Endodermal cell (in vitro differentiated cells): ENCODE results near the gene MEI1. TPM values are rescaled to one million over a fixed set of nuclear protein-coding genes. Genes with fewer than 3 reads are reported as not detected.
"Not testable (repeated sequence)": the region's sequence is repeated elsewhere in the genome, so short reads cannot be mapped to it uniquely, and the experiment has no call there.

ENCODE experiments used
- DNase-seq: peaks from one replicate; pipeline ENCODE4 v3.0.0-alpha.2; 2017
- H3K27ac ChIP-seq: 2 replicates; pipeline ENCODE4 v1.5.1; 2013; ENCODE audit warnings: mild to moderate bottlenecking, low read depth, low read length, moderate library complexity
- H3K27me3 ChIP-seq: 2 replicates; pipeline ENCODE4 v1.6.1; 2013; ENCODE audit warnings: mild to moderate bottlenecking, low read length, moderate library complexity; ENCODE audit not compliant: insufficient read depth, control insufficient read depth, poor library complexity, severe bottlenecking
- H3K36me3 ChIP-seq: 2 replicates; pipeline ENCODE4 v1.7.0; 2013; ENCODE audit warnings: mild to moderate bottlenecking, low read length, moderate library complexity; ENCODE audit not compliant: control insufficient read depth, insufficient read depth
- H3K4me1 ChIP-seq: one replicate; pipeline ENCODE4 v1.7.0; 2013; ENCODE audit warnings: low read length; ENCODE audit not compliant: control insufficient read depth, insufficient read depth
- H3K4me3 ChIP-seq: 2 replicates; pipeline ENCODE4 v1.5.1; 2013; ENCODE audit warnings: mild to moderate bottlenecking, low read length, moderate library complexity
- H3K9ac ChIP-seq: 2 replicates; pipeline ENCODE4 v1.6.1; 2013; ENCODE audit warnings: mild to moderate bottlenecking, low read length, moderate library complexity; ENCODE audit not compliant: poor library complexity, severe bottlenecking; ENCODE audit errors: extremely low read depth
- H3K9me3 ChIP-seq: 2 replicates; pipeline ENCODE4 v1.6.1; 2013; ENCODE audit warnings: mild to moderate bottlenecking, low read length, moderate library complexity; ENCODE audit not compliant: control insufficient read depth
- H3K27ac Mint-ChIP-seq: 2 replicates; pipeline ENCODE4 v1.8.0; 2020; ENCODE audit warnings: mixed read lengths
- H3K27me3 Mint-ChIP-seq: 2 replicates; pipeline ENCODE4 v1.8.0; 2021; ENCODE audit warnings: mild to moderate bottlenecking, mixed read lengths; ENCODE audit not compliant: insufficient read depth
- H3K36me3 Mint-ChIP-seq: 2 replicates; pipeline ENCODE4 v1.8.0; 2020; ENCODE audit warnings: low read depth, mixed read lengths
- H3K4me1 Mint-ChIP-seq: 2 replicates; pipeline ENCODE4 v1.8.0; 2020; ENCODE audit warnings: mixed read lengths
- H3K4me3 Mint-ChIP-seq: 2 replicates; pipeline ENCODE4 v1.8.0; 2020; ENCODE audit warnings: mild to moderate bottlenecking, moderate library complexity, mixed read lengths
- H3K9me3 Mint-ChIP-seq: 2 replicates; pipeline ENCODE4 v1.8.0; 2020; ENCODE audit warnings: mild to moderate bottlenecking, mixed read lengths
- CTCF ChIP-seq: fragments of 200-600 bp; sonication (generic); conservative IDR thresholded peaks from 2 replicates; pipeline ENCODE4 v1.5.0; 2021; ENCODE audit warnings: antibody characterized with exemption, mild to moderate bottlenecking
- WGBS, 2 experiments: methylation state at CpG; one replicate each; pipeline versions ENCODE4 v1.1.5 to v1.1.7; 2013; ENCODE audit warnings: missing lambda C conversion rate in 2 of 2, mixed read lengths in 1 of 2; ENCODE audit not compliant: insufficient coverage in 1 of 2, insufficient read length in 1 of 2; 5-methylcytosine and 5-hydroxymethylcytosine counted together
- total RNA-seq, 2 donors: library from RNA; stranded (reverse); fragmentation: NEBNext Ultra II Directional in 1 of 2; extraction: Animal tissue kit (Norgen Biotek cat#: 25700) in 1 of 2; gene quantifications; 2 replicates in 1 of 2; 3 replicates in 1 of 2; pipeline ENCODE4 v1.2.1, GENCODE V29; 2021

The MEI1 gene
- total RNA-seq, 2 donors from 2014 or later: 1.2 to 1.5 TPM

DNA sequence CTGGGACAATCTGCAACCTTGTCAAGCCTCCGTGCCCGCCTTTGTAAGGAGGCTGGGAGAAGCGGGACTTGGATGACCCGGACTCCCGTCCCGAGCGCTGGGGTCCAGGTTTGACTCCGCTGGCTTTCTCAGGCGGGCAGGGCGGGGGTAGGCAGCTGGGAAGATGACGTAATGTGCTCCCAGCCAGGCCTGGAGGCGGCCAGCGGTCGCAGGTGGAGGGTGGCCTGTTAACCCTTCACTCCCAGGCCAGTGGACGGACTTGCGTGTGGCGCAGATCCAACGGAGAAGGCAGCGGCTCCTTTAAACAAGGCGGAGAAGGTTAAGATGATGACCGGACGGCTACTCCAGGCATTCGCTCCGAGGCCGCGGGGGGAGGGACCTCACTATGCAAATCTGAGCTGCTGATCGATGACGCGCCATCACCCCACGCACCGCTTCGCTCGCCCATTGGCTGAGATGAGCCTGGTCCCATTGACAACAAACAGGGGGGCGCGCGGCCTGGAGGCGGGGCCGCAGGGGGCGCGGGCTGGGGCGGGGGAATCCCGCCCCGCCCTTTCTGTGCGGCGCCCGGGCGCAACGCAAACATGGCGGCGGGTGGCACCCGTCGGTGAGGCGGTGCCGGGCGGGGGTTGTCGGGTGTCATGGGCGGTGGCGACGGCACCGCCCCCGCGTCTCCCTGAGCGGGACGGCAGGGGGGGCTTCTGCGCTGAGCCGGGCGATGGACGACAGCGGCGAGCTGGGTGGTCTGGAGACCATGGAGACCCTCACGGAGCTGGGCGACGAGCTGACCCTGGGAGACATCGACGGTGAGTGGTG is 133.5 kb downstream of the MEI1 start, which contains the start of gene SREBF2:
TSS of gene SREBF2 (plus strand) at position 553 of the 816 bp plus-strand sequence. CDS start at position 719, 166 bp downstream.
- DNase-seq: peak; percentile 100
- H3K4me1 ChIP-seq: no peaks in the 10 kb centered on the region
- no peaks in the 10 kb centered on the region for H3K27me3 ChIP-seq
- H3K4me3 ChIP-seq: peak within 1 kb of the TSS; percentile 95
- peak within 1 kb of the TSS; percentile 99 for H3K27ac ChIP-seq
- H3K27me3 Mint-ChIP-seq: no peaks in the 10 kb centered on the region
- H3K4me1 Mint-ChIP-seq: peaks cover 13% of the 10 kb centered on the region
- peak within 1 kb of the TSS; percentile 99 for H3K27ac Mint-ChIP-seq
- WGBS, 2 experiments: 0% methylated on average over 26 to 75 of the region's 75 CpGs
- peak within 1 kb of the TSS; percentile 83 for H3K4me3 Mint-ChIP-seq
- H3K9ac ChIP-seq: peak within 1 kb of the TSS; percentile 82
- H3K9me3 Mint-ChIP-seq: no peaks in the 10 kb centered on the region
- H3K36me3 ChIP-seq: peaks cover 18% of the 10 kb centered on the region
- no peaks in the 10 kb centered on the region for H3K9me3 ChIP-seq
- no peak for TF ChIP-seq CTCF
- H3K36me3 Mint-ChIP-seq: peaks cover 18% of the 10 kb centered on the region

DNA sequence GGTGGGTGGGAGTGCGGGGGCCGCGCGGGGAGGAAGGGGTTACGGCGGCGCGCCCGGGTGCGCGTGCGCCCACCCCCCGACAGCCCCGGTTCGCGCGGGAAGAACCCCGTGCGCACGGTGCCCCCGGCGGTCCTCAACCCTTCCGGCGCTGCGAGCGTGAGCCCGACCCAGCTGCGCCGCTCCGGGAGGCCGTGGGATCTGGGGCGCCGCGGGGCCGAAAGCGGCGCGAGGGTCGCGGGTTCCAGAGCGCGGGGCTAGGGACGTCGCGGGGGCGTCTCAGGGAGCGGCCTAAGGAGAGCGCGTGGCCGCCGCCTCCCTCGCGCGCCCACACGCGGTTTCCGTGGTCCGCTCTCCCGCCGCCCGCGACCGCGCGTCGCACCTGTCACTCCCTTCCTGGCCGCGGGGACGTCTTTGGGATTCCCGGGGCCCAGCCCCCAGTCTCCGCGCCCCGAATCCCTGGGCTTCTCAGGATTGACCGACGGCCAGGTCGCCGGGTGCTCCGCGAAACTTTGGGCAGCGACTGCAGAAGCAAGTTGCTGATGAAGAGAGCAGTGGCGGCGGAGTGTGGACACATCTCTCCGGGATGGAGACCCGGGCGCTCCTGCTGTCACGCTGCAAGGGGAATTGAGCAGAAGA is 134.2 kb downstream of the MEI1 start:
- H3K27ac Mint-ChIP-seq: peak overlapping the region; percentile 72
- peak; percentile 72 for DNase-seq
- peaks cover 14% of the 10 kb centered on the region for H3K4me1 Mint-ChIP-seq
- peak overlapping the region; percentile 83 for H3K4me3 Mint-ChIP-seq
- H3K4me1 ChIP-seq: no peaks in the 10 kb centered on the region
- no peak for TF ChIP-seq CTCF
- WGBS, 2 experiments: 0% methylated on average over 35 to 86 of the region's 86 CpGs
- H3K9me3 ChIP-seq: no peaks in the 10 kb centered on the region
- no peaks in the 10 kb centered on the region for H3K27me3 Mint-ChIP-seq
- H3K9me3 Mint-ChIP-seq: no peaks in the 10 kb centered on the region
- no peaks in the 10 kb centered on the region for H3K27me3 ChIP-seq
- H3K27ac ChIP-seq: peak overlapping the region; percentile 99
- peaks cover 23% of the 10 kb centered on the region for H3K36me3 Mint-ChIP-seq
- peak overlapping the region; percentile 95 for H3K4me3 ChIP-seq
- peak overlapping the region; percentile 80 for H3K9ac ChIP-seq
- peaks cover 25% of the 10 kb centered on the region for H3K36me3 ChIP-seq

DNA sequence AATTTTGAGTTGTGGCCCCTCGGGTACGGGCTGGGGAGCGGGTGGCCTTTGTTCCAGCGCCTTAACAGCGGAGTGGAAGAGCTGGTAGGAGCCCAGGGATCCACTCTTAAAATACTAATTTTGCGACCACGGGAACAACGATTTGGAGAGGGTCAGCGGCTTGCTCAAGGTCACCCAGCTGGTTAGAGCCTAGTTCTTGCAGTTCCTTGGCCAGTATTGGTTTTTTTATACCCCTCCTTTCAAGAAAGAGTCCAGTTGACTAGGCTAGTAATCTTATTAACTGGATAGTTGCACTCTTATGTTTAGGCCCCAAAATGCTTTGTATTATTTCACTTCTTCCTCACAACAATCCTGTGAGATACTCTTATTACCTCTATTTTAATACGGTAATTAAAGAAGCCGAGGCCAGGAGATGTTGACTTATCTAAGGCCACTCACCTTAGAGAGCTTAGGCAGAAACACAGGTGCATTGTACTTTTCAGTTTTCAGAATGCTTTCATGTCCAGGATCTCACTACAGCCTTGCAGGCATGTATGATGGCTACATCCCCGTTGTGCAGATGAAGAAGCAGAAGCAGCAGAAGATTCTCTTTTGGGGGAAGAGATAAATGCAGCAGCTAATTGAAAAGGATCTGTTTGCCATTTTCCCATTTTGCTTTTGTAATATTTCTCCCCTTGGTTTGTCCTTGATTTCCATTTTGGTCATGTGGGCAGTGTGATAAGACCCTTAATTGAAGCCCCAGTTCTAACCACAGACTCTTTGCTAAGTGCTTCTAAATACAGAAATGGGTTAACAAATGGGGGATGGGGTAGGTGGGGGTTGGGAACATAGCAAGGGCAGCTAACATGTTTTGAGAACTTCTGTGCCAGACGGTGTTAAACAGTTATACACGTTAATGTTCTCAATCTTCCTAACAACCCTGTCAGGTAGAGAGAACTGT is 135.0 kb downstream of the MEI1 start:
- peak overlapping the region; percentile 99 for H3K27ac ChIP-seq
- no peak for DNase-seq
- peaks cover 26% of the 10 kb centered on the region for H3K36me3 Mint-ChIP-seq
- no peaks in the 10 kb centered on the region for H3K4me1 ChIP-seq
- no peaks in the 10 kb centered on the region for H3K27me3 Mint-ChIP-seq
- TF ChIP-seq CTCF: no peak
- 13 to 15% methylated on average over 14 of the region's 14 CpGs for WGBS, 2 experiments
- peak overlapping the region; percentile 95 for H3K4me3 ChIP-seq
- H3K4me1 Mint-ChIP-seq: peaks cover 20% of the 10 kb centered on the region
- H3K36me3 ChIP-seq: peaks cover 30% of the 10 kb centered on the region
- H3K27ac Mint-ChIP-seq: peak overlapping the region; percentile 72
- no peaks in the 10 kb centered on the region for H3K9me3 ChIP-seq
- peak overlapping the region; percentile 83 for H3K4me3 Mint-ChIP-seq
- no peaks in the 10 kb centered on the region for H3K27me3 ChIP-seq
- peak overlapping the region; percentile 80 for H3K9ac ChIP-seq
- no peaks in the 10 kb centered on the region for H3K9me3 Mint-ChIP-seq

- not testable (repeated sequence) for H3K9ac ChIP-seq, H3K9me3 Mint-ChIP-seq, H3K9me3 ChIP-seq, H3K4me1 ChIP-seq, H3K27ac ChIP-seq, DNase-seq, H3K4me3 Mint-ChIP-seq, H3K27me3 Mint-ChIP-seq, H3K4me3 ChIP-seq, H3K27me3 ChIP-seq
- peaks cover 23% of the 10 kb centered on the region for H3K4me1 Mint-ChIP-seq
- peaks cover 30% of the 10 kb centered on the region for H3K36me3 ChIP-seq
- 98% methylated on average over 5 to 7 of the region's 8 CpGs for WGBS, 2 experiments
- H3K36me3 Mint-ChIP-seq: peaks cover 28% of the 10 kb centered on the region
- peak overlapping the region; percentile 26 for H3K27ac Mint-ChIP-seq
Measured at GRCh38 chr22:41835462-41835861, 136.2 kb downstream of the MEI1 start.
